ENCODE results near the gene TBC1D22A.
A peak's percentile ranks its signal among the peaks of the same experiment; 100 is the strongest.

Gene TBC1D22A

GRCh38 chr22:46896166-46896565 lies 133.7 kb downstream of the TBC1D22A start:
- Histone ChIP-seq H3K4ac (ENCODE audit: low read depth, low read length) (no peak overlapping the region), H3K79me2 (ENCODE audit: control insufficient read depth, insufficient read depth, low read length) (no peaks in the 10 kb centered on the region), H3K56ac (ENCODE audit: low read length) (no peak overlapping the region), H3K79me1 (ENCODE audit: low read length) (no peaks in the 10 kb centered on the region), H3K4me1 (ENCODE audit: control insufficient read depth, low read depth, low read length) (no peaks in the 10 kb centered on the region), H3K23ac (ENCODE audit: low read length) (no peak overlapping the region), H2BK15ac (replicated peaks; ENCODE audit: low read depth) (no peak overlapping the region), H3K4me3 (ENCODE audit: low read length) (no peak overlapping the region), H3K36me3 (ENCODE audit: control insufficient read depth, insufficient read depth, low read length) (no peaks in the 10 kb centered on the region), H2BK5ac (ENCODE audit: low read length) (no peak overlapping the region), H3K9ac (ENCODE audit: low read length) (no peak overlapping the region), H3K18ac (ENCODE audit: low read length) (no peak overlapping the region), H4K5ac (ENCODE audit: low read length) (no peak overlapping the region), H2BK120ac (ENCODE audit: low read depth, low read length) (no peak overlapping the region), H3K4me2 (ENCODE audit: low read length) (no peak overlapping the region), H3K27ac (ENCODE audit: low read depth, low read length) (no peak overlapping the region), H2AK5ac (ENCODE audit: low read length) (no peak overlapping the region), H3K27me3 (ENCODE audit: insufficient read depth, low read length, poor library complexity) (no peaks in the 10 kb centered on the region), H4K8ac (ENCODE audit: low read depth, low read length) (no peak overlapping the region)
- no CpG with 5 or more reads among the region's 4 CpGs for WGBS (ENCODE audit: extremely low coverage, insufficient coverage, low lambda C conversion rate)
- no peak for DNase-seq

DNA sequence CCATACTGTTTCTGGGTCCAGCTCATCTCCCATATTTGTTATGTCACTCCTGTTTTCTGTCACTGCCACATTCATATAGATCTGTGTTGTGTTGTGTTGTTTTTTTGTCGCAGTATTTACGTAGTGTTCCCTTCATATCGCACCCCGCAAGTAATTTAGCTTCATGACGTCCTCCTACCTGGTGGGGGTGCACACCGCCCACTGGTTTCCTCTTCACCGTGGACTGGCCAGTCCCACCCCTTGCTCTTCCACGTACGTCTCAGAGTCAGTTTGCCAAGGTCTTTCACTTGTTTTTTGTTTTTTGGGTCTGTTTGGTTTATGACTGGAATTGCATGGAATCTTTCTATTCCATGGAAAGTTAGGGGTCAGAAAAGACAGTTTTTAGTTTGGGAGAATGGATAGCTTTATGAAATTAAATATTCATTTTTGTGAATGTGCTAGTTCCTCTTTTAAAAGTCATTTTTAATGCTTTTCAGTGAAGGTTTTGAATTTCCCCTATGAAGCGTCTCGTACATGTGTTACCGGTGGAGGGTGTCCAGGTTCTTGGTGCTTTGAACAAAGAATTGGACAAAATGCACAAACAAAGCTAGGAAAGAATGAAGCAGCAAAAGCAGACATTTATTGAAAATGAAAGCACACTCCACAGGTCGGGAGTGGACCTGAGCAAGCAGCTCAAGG lies 134.3 kb downstream of the TBC1D22A start:
- Histone ChIP-seq H3K4me1 (ENCODE audit: control insufficient read depth, low read depth, low read length) (no peaks in the 10 kb centered on the region), H3K4me2 (ENCODE audit: low read length) (no peak overlapping the region), H3K36me3 (ENCODE audit: control insufficient read depth, insufficient read depth, low read length) (no peaks in the 10 kb centered on the region), H3K27ac (ENCODE audit: low read depth, low read length) (no peak overlapping the region), H3K9ac (ENCODE audit: low read length) (no peak overlapping the region), H2BK120ac (ENCODE audit: low read depth, low read length) (no peak overlapping the region), H3K23ac (ENCODE audit: low read length) (no peak overlapping the region), H2BK5ac (ENCODE audit: low read length) (no peak overlapping the region), H3K4me3 (ENCODE audit: low read length) (no peak overlapping the region), H3K27me3 (ENCODE audit: insufficient read depth, low read length, poor library complexity) (no peaks in the 10 kb centered on the region), H3K56ac (ENCODE audit: low read length) (no peak overlapping the region), H3K4ac (ENCODE audit: low read depth, low read length) (no peak overlapping the region), H2BK15ac (replicated peaks; ENCODE audit: low read depth) (no peak overlapping the region), H4K5ac (ENCODE audit: low read length) (no peak overlapping the region), H3K79me1 (ENCODE audit: low read length) (no peaks in the 10 kb centered on the region), H4K8ac (ENCODE audit: low read depth, low read length) (no peak overlapping the region), H2AK5ac (ENCODE audit: low read length) (no peak overlapping the region), H3K18ac (ENCODE audit: low read length) (no peak overlapping the region), H3K79me2 (ENCODE audit: control insufficient read depth, insufficient read depth, low read length) (no peaks in the 10 kb centered on the region)
- no peak for DNase-seq
- no CpG with 5 or more reads among the region's 13 CpGs for WGBS (ENCODE audit: extremely low coverage, insufficient coverage, low lambda C conversion rate)

DNA sequence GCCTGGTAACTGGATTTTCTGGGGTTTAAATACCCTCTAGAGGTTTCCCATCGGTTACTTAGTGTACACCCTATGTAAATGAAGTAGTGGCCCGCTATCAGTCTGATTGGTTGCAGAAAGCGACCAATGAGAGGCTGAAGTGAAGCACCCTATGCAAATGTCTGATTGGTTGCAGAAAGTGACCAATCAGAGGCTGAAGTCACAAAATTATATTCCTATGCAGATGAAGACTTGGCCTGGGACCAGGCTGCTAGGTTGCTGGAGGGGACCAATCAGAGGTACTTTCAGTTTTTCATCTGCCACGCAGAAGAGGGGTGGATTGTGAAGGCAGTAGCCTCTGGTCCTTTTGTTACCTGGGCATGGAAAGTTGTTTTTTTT lies 134.8 kb downstream of the TBC1D22A start:
- Histone ChIP-seq H3K56ac (ENCODE audit: low read length) (no peak overlapping the region), H3K27ac (ENCODE audit: low read depth, low read length) (no peak overlapping the region), H4K5ac (ENCODE audit: low read length) (no peak overlapping the region), H2BK5ac (ENCODE audit: low read length) (no peak overlapping the region), H4K8ac (ENCODE audit: low read depth, low read length) (no peak overlapping the region), H3K36me3 (ENCODE audit: control insufficient read depth, insufficient read depth, low read length) (no peaks in the 10 kb centered on the region), H3K4me2 (ENCODE audit: low read length) (no peak overlapping the region), H2BK15ac (replicated peaks; ENCODE audit: low read depth) (no peak overlapping the region), H3K79me2 (ENCODE audit: control insufficient read depth, insufficient read depth, low read length) (no peaks in the 10 kb centered on the region), H3K4me1 (ENCODE audit: control insufficient read depth, low read depth, low read length) (no peaks in the 10 kb centered on the region), H3K18ac (ENCODE audit: low read length) (no peak overlapping the region), H3K4ac (ENCODE audit: low read depth, low read length) (no peak overlapping the region), H3K4me3 (ENCODE audit: low read length) (no peak overlapping the region), H2BK120ac (ENCODE audit: low read depth, low read length) (no peak overlapping the region), H2AK5ac (ENCODE audit: low read length) (no peak overlapping the region), H3K23ac (ENCODE audit: low read length) (no peak overlapping the region), H3K27me3 (ENCODE audit: insufficient read depth, low read length, poor library complexity) (no peaks in the 10 kb centered on the region), H3K9ac (ENCODE audit: low read length) (no peak overlapping the region), H3K79me1 (ENCODE audit: low read length) (no peaks in the 10 kb centered on the region)
- no peak for DNase-seq
- WGBS (ENCODE audit: extremely low coverage, insufficient coverage, low lambda C conversion rate): no CpG with 5 or more reads among the region's 4 CpGs

DNA sequence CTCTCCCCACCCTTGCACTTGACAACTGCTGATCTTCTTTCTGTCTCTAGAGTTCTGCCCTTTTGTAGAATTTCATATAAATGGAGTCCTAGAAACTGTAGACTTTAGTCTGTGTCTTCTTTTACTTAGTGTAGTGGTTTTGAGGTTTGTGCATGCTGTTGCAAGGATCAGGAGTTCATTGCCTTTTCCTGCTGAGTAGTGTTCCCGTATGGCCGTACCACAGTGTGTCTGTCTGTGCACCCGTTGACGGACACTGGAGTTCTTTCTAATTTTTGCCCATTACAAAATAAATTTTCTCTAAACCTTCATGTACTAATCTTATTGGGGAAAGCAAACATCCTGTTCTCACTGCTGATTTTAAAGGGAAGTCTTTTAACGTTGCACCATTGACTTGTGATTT lies 138.1 kb downstream of the TBC1D22A start:
- Histone ChIP-seq H4K5ac (ENCODE audit: low read length) (no peak overlapping the region), H2BK120ac (ENCODE audit: low read depth, low read length) (no peak overlapping the region), H4K8ac (ENCODE audit: low read depth, low read length) (no peak overlapping the region), H3K18ac (ENCODE audit: low read length) (no peak overlapping the region), H3K36me3 (ENCODE audit: control insufficient read depth, insufficient read depth, low read length) (no peaks in the 10 kb centered on the region), H3K4me3 (ENCODE audit: low read length) (no peak overlapping the region), H2BK5ac (ENCODE audit: low read length) (no peak overlapping the region), H3K4me2 (ENCODE audit: low read length) (no peak overlapping the region), H2BK15ac (replicated peaks; ENCODE audit: low read depth) (no peak overlapping the region), H3K56ac (ENCODE audit: low read length) (no peak overlapping the region), H3K23ac (ENCODE audit: low read length) (no peak overlapping the region), H3K27me3 (ENCODE audit: insufficient read depth, low read length, poor library complexity) (no peaks in the 10 kb centered on the region), H3K27ac (ENCODE audit: low read depth, low read length) (no peak overlapping the region), H3K79me2 (ENCODE audit: control insufficient read depth, insufficient read depth, low read length) (no peaks in the 10 kb centered on the region), H2AK5ac (ENCODE audit: low read length) (no peak overlapping the region), H3K9ac (ENCODE audit: low read length) (no peak overlapping the region), H3K79me1 (ENCODE audit: low read length) (no peaks in the 10 kb centered on the region), H3K4ac (ENCODE audit: low read depth, low read length) (no peak overlapping the region), H3K4me1 (ENCODE audit: control insufficient read depth, low read depth, low read length) (peaks cover 8% of the 10 kb centered on the region)
- DNase-seq: no peak
- no CpG with 5 or more reads among the region's 5 CpGs for whole genome bisulfite sequencing (ENCODE audit: extremely low coverage, insufficient coverage, low lambda C conversion rate)

- no peak overlapping the region for H4K5ac ChIP-seq (ENCODE audit: low read length)
- no peak overlapping the region for H3K27ac ChIP-seq (ENCODE audit: low read depth, low read length)
- H3K79me2 ChIP-seq (ENCODE audit: control insufficient read depth, insufficient read depth, low read length): no peaks in the 10 kb centered on the region
- no peak overlapping the region for H2AK5ac ChIP-seq (ENCODE audit: low read length)
- peak overlapping the region; percentile 45 for H2BK5ac ChIP-seq (ENCODE audit: low read length)
- H3K79me1 ChIP-seq (ENCODE audit: low read length): peaks cover 3% of the 10 kb centered on the region
- H3K18ac ChIP-seq (ENCODE audit: low read length): no peak overlapping the region
- H3K36me3 ChIP-seq (ENCODE audit: control insufficient read depth, insufficient read depth, low read length): no peaks in the 10 kb centered on the region
- H3K4me1 ChIP-seq (ENCODE audit: control insufficient read depth, low read depth, low read length): peaks cover 8% of the 10 kb centered on the region
- no peak overlapping the region for H2BK15ac ChIP-seq (replicated peaks; ENCODE audit: low read depth)
- no peak overlapping the region for H3K23ac ChIP-seq (ENCODE audit: low read length)
- no CpG with 5 or more reads among the region's 14 CpGs for WGBS (ENCODE audit: extremely low coverage, insufficient coverage, low lambda C conversion rate)
- no peak overlapping the region for H2BK120ac ChIP-seq (ENCODE audit: low read depth, low read length)
- DNase-seq: peak; percentile 52
- no peak overlapping the region for H3K4ac ChIP-seq (ENCODE audit: low read depth, low read length)
- no peak overlapping the region for H3K4me2 ChIP-seq (ENCODE audit: low read length)
- no peak overlapping the region for H3K9ac ChIP-seq (ENCODE audit: low read length)
- no peak overlapping the region for H3K4me3 ChIP-seq (ENCODE audit: low read length)
- H3K56ac ChIP-seq (ENCODE audit: low read length): no peak overlapping the region
- H4K8ac ChIP-seq (ENCODE audit: low read depth, low read length): no peak overlapping the region
- no peaks in the 10 kb centered on the region for H3K27me3 ChIP-seq (ENCODE audit: insufficient read depth, low read length, poor library complexity)
Measured at GRCh38 chr22:46902436-46902835, 140.0 kb downstream of the TBC1D22A start.

All from mesendoderm (in vitro differentiated cells).